Stimulated activated CD4-positive, alpha-beta T cell treated with anti-CD3 and anti-CD28 coated beads, Interleukin-1b, Interleukin-23, amount 100 ng/mL, for 24 hours (primary cell): Measurements from ENCODE around the gene SRGAP3.
"Not testable (repeated sequence)": the region's sequence is repeated elsewhere in the genome, so short reads cannot be mapped to it uniquely, and the experiment has no call there.

Experiments
- DNase-seq, 4 experiments: peaks; one replicate each; pipeline ENCODE4 v3.0.0-alpha.2; 2020; ENCODE audit warnings: low read depth in 4 of 4, low spot score in 1 of 4

SRGAP3 gene

GRCh38 chr3:9249273-9250192 is at the start of gene SRGAP3:
SRGAP3 (minus strand) TSS chr3:9249646; CDS start chr3:9248951, 695 bp downstream.
- DNase-seq: peak; percentile 39 to 65 (median 53)

DNA sequence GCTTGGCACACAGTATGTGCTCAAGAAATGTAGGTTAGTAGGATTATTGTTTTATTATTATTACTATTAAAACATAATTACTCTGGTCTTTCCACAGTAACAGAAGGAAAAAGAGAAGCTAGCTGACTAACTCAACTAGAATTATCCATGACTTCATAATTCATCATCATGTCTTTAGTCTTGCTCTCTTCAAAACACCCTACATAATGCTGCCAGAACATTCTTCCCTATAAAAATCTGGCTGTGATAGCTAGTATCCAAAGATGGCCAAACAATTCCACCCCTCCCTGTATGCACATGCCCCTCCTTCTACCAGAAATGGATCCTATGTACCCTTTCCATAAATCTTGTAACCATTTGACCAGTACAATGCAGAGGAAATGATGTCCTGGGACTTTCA is 48.8 kb upstream of the SRGAP3 start:
- no peak for DNase-seq

GRCh38 chr3:9296241-9296640 is 46.8 kb upstream of the SRGAP3 start:
- no peak for DNase-seq

DNA sequence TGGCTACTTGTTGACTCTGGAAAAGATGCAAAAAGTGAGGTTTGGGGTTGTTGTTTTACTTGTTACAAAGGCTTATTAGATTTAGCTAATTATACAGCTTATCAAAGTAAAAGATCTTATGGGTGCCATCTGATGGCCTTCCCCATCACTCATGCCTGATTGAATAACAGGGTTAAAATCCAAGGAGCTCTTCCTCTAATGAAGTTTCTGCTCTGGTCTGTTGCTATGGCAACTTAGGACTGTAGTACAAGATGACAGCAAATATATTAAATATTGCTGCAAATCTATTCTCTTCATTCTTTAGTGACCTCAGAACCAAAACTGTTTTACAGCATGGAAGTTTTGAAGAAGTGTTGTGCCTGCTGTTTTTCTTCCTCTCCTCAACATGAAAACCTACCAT is 45.6 kb upstream of the SRGAP3 start:
- DNase-seq: no peak

DNA sequence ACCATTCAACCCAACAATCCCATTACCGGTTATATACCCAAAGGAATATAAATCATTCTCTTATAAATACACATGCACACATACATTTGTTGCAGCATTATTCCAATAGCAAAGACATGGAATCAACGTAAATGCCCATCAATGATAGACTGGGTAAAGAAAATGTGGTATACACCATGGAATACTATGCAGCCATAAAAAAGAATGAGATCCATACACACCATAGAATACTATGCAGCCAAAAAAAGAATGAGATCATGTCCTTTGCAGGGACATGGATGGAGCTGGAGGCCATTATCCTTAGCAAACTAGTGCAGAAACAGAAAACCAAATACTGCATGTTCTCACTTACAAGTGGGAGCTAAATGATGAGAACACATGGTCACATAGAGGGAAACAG is 44.5 kb upstream of the SRGAP3 start:
- DNase-seq: not testable (repeated sequence)

DNA sequence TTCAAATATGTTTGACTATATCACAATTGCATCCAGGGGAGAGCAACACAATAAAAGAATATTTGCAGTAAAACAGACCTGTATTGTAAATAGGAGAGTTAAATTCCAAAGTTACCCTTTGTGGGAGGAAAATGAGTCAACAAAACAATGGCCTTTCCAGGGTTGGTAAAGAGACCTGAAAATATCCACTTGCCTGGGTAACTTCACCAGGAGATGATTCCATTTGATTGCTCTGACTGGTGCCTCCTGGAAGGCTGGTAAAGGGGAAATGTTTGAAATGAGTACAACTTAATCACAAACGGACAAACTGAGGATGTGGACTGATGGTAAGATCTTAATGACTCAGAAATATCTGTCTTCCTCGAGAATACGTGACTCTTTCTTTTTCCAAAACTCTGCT is 43.6 kb upstream of the SRGAP3 start:
- DNase-seq: no peak

GRCh38 chr3:9292516-9292915 is 43.1 kb upstream of the SRGAP3 start:
- DNase-seq: no peak

- no peak for DNase-seq
These were observed 42.5 kb upstream of the SRGAP3 start for GRCh38 chr3:9291821-9292410.

DNA sequence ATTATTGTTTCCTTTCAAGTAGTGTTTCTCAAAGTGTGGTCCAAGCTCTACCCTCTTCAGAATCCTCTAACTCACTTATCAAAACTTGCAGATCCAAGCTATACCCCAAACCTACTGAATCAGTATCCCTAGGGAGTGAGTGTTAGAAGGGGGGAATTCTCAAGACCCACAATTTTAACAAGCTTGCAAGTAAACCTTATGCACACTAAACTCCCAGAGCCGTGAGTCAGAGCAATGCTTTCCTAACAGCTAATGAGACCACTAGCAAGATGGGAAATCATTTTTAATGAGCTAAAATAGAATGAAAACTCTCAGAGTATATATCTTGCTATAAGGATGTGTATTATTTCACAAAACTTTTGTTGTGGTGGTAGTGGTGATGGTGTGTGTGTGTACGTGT is 41.1 kb upstream of the SRGAP3 start:
- DNase-seq: no peak

DNA sequence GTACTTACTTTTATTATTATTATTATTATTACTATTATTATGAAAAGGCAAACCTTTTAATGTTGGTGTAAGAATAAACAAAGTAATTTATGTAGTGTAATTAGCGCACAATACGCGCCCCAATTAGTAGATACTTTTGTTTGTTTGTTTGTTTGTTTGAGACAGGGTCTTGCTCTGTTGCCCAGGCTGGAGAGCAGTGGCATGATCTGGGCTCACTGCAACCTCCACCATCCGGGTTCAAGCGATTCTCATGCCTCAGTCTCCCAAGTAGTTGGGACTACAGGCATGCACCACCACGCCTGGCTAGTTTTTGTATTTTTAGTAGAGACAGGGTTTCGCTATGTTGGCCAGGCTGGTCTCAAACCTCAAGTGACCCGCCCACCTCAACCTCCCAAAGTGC is 32.1 kb upstream of the SRGAP3 start:
- not testable (repeated sequence) for DNase-seq

DNA sequence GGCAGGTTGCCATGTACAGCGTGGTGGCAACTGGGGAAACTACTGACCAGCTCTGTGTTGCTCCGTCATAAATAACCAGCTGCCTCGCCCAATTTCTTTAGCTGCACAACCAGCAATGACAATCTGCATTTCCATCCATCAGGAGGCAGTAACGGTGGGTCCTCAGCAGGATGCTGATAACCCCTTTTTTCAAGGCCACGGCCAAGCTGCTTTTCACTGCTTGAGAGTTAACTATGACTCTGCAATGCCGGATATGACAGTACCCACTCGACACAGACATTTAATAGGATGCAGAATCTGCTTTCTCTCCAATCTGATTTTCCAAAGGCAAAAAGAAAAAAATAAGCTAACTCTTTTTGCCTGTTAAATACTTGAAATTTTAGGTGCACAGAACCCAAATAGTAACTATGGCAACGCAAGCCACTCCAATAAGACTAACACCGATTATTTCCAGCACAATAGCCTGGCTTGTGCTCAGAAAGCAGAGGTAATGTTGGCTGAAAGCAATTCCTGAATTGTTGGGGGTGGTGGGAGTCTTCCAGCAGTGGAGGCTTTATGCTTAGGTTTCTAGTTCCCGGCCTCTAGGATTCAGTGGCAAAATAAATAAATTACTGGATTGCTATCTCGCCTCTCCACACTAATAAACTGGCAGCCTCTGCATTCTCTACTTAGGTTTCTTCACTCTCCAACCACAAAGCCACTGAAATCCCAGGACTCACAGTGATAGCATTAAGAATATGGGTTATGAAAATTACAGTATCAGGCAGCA is 31.2 kb upstream of the SRGAP3 start:
- no peak for DNase-seq

DNA sequence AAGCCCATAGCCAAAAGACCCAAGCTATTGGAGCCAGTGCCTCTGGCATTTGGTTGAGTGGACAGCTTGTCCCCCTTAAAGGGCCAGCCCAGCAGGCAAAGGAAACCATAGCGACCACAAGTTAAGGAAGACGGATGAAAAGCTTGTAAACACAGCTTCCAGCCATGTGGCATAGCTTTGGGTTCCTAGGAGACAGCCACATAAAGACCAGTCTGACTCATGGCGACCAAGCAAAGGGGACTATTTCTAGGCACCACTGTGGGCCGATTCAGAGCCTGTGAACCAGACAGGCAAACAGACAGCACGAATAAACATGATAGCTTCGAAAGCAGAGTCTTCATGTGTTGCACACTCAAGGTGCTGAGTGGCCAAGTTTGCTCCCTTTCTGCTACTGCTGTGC is 30.5 kb upstream of the SRGAP3 start:
- DNase-seq: no peak

- DNase-seq: no peak
These were observed 29.1 kb upstream of the SRGAP3 start for GRCh38 chr3:9278498-9278897.

- DNase-seq: no peak
These were observed 28.6 kb upstream of the SRGAP3 start for GRCh38 chr3:9278085-9278484.

- no peak for DNase-seq
These were observed 27.4 kb upstream of the SRGAP3 start for GRCh38 chr3:9276761-9277370.

- DNase-seq: no peak
These were observed 22.5 kb upstream of the SRGAP3 start for GRCh38 chr3:9271903-9272302.

GRCh38 chr3:9270704-9271103 is 21.3 kb upstream of the SRGAP3 start:
- no peak for DNase-seq

- no peak for DNase-seq
These were observed 17.3 kb upstream of the SRGAP3 start for GRCh38 chr3:9266716-9267115.

- no peak for DNase-seq
These were observed 10.9 kb upstream of the SRGAP3 start for GRCh38 chr3:9260305-9260704.

- DNase-seq: no peak
These were observed 7.6 kb upstream of the SRGAP3 start for GRCh38 chr3:9257092-9257491.

DNA sequence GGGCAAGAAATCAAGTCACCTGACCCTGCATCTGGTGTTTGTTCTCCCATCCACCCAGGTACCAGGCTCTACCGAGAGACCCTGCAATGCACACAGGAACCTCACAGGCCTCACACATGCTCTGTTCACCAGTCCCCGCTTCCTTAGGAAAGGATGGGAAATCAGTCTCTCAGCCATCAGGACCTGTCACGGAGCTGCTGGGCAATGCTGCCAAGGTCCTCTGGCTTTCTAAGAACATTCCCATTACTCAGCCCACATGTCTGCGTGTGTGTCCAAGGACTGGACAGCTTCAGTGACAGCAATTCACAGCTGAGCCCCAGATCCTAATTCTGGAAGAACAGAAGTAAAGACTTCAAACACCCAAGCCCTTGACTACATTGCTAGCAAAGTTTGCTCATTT is 6.5 kb upstream of the SRGAP3 start:
- DNase-seq: no peak
